Measurements from ENCODE around the gene GBF1.

Gene GBF1

GRCh38 chr10:102332772-102333171 lies 87.4 kb downstream of the GBF1 start:
- no peak for DNase-seq (ENCODE audit: low read depth in 1 of 2, low spot score in 1 of 2)
- Histone ChIP-seq H3K4me3 (replicated peaks; ENCODE audit: insufficient read depth, low read length) (no peak overlapping the region), H3K27me3 (ENCODE audit: insufficient read depth, poor library complexity, severe bottlenecking) (no peaks in the 10 kb centered on the region), H3K27ac (replicated peaks) (no peak overlapping the region)
- TF ChIP-seq SPI1 (IDR thresholded peaks at IDR 0.05; ENCODE audit: borderline replicate concordance, low read depth) (no peak), GABPA (IDR thresholded peaks at IDR 0.05; ENCODE audit: low read depth) (no peak), POLR2AphosphoS5 (IDR thresholded peaks at IDR 0.05; ENCODE audit: low read depth) (no peak), CTCF (IDR thresholded peaks at IDR 0.05; ENCODE audit: insufficient read depth, low read length) (no peak), REST (IDR thresholded peaks at IDR 0.05; ENCODE audit: insufficient replicate concordance, low read depth) (no peak)

- Histone ChIP-seq H3K27ac (replicated peaks) (no peak overlapping the region), H3K27me3 (ENCODE audit: insufficient read depth, poor library complexity, severe bottlenecking) (no peaks in the 10 kb centered on the region), H3K4me3 (replicated peaks; ENCODE audit: insufficient read depth, low read length) (no peak overlapping the region)
- no peak for DNase-seq (ENCODE audit: low read depth in 1 of 2, low spot score in 1 of 2)
- no peak for TF ChIP-seq POLR2AphosphoS5 (IDR thresholded peaks at IDR 0.05; ENCODE audit: low read depth)
- TF ChIP-seq REST (IDR thresholded peaks at IDR 0.05; ENCODE audit: insufficient replicate concordance, low read depth): no peak
- TF ChIP-seq SPI1 (IDR thresholded peaks at IDR 0.05; ENCODE audit: borderline replicate concordance, low read depth): no peak
- no peak for TF ChIP-seq GABPA (IDR thresholded peaks at IDR 0.05; ENCODE audit: low read depth)
- TF ChIP-seq CTCF (IDR thresholded peaks at IDR 0.05; ENCODE audit: insufficient read depth, low read length): no peak
These were observed 88.8 kb downstream of the GBF1 start for GRCh38 chr10:102334101-102334500.

- DNase-seq (ENCODE audit: low read depth in 1 of 2, low spot score in 1 of 2): no peak
- Histone ChIP-seq H3K27me3 (ENCODE audit: insufficient read depth, poor library complexity, severe bottlenecking) (no peaks in the 10 kb centered on the region), H3K27ac (replicated peaks) (no peak overlapping the region), H3K4me3 (replicated peaks; ENCODE audit: insufficient read depth, low read length) (no peak overlapping the region)
- no peak for TF ChIP-seq CTCF (IDR thresholded peaks at IDR 0.05; ENCODE audit: insufficient read depth, low read length)
These were observed 89.9 kb downstream of the GBF1 start for GRCh38 chr10:102335184-102335583.

GRCh38 chr10:102341038-102341688 lies 95.8 kb downstream of the GBF1 start:
- no peak overlapping the region for H3K4me3 ChIP-seq (replicated peaks; ENCODE audit: insufficient read depth, low read length)
- no peak overlapping the region for H3K27ac ChIP-seq (replicated peaks)
- no peak for DNase-seq (ENCODE audit: low read depth in 1 of 2, low spot score in 1 of 2)
- H3K27me3 ChIP-seq (ENCODE audit: insufficient read depth, poor library complexity, severe bottlenecking): no peaks in the 10 kb centered on the region
- no peak for TF ChIP-seq GABPA (IDR thresholded peaks at IDR 0.05; ENCODE audit: low read depth)
- TF ChIP-seq CTCF (IDR thresholded peaks at IDR 0.05; ENCODE audit: insufficient read depth, low read length): no peak
- TF ChIP-seq REST (IDR thresholded peaks at IDR 0.05; ENCODE audit: insufficient replicate concordance, low read depth): no peak
- no peak for TF ChIP-seq POLR2AphosphoS5 (IDR thresholded peaks at IDR 0.05; ENCODE audit: low read depth)
- no peak for TF ChIP-seq SPI1 (IDR thresholded peaks at IDR 0.05; ENCODE audit: borderline replicate concordance, low read depth)
